Panc1 (cell line): ENCODE results near the gene TSSK3.

Experiments used
- CTCF ChIP-seq: fragments of 450-650 bp; IDR thresholded peaks from 2 replicates; pipeline ENCODE4 v1.5.1; 2017; ENCODE audit warnings: mild to moderate bottlenecking
- POLR2AphosphoS5 ChIP-seq: IDR thresholded peaks from 2 replicates; pipeline ENCODE4 v1.6.1; 2012; ENCODE audit warnings: mild to moderate bottlenecking, low read depth, low read length, moderate library complexity
- REST ChIP-seq, 2 experiments: IDR thresholded peaks; 2 replicates each; pipeline ENCODE4 v1.6.1; 2011 to 2012; ENCODE audit warnings: low read depth in 2 of 2, control low read depth in 1 of 2, low read length in 1 of 2, mild to moderate bottlenecking in 1 of 2, moderate library complexity in 1 of 2; ENCODE audit not compliant: insufficient read depth in 1 of 2
- SIN3A ChIP-seq: IDR thresholded peaks from 2 replicates; pipeline ENCODE4 v1.6.1; 2012; ENCODE audit warnings: low read depth, mild to moderate bottlenecking, low read length, moderate library complexity, borderline replicate concordance; ENCODE audit not compliant: insufficient read depth
- TCF7L2 ChIP-seq: IDR thresholded peaks from 2 replicates; pipeline ENCODE4 v1.6.1; 2011; ENCODE audit warnings: mild to moderate bottlenecking, low read depth, low read length, inconsistent platforms

- TF ChIP-seq CTCF: no peak
- TF ChIP-seq POLR2AphosphoS5: no peak
- no peak for TF ChIP-seq REST (IDR thresholded peaks at IDR 0.05; ENCODE audit: insufficient read depth in 1 of 2, low read depth in 2 of 2, low read length in 1 of 2)
- no peak for TF ChIP-seq TCF7L2
- TF ChIP-seq SIN3A: no peak
Observed at GRCh38 chr1:32342704-32343103, 19.6 kb upstream of the TSSK3 start.
